IMR-90 (cell line): Measurements from ENCODE around the gene CASK. TPM values are rescaled to one million over a fixed set of nuclear protein-coding genes. Genes with fewer than 3 reads are reported as not detected.

Source experiments
- ATAC-seq: fragments of 200-7000 bp; cut with Tn5 transposase; 2 replicates; pipeline ENCODE4 v1.9.1; 2020; ENCODE audit warnings: low read depth, mild to moderate bottlenecking, moderate library complexity
- BruUV-seq: library from RNA; stranded (reverse); fragments of 400-500 nt; replicated peaks from 2 replicates; lab custom pipeline; 2021; lab: Mats Ljungman, UMichigan
- CTCF ChIA-PET: fragments of 300-600 bp; formaldehyde crosslinking; extraction: SDS; loops from one replicate; lab custom pipeline; 2021; ENCODE audit warnings: antibody characterized with exemption; lab: Yijun Ruan, JAX
- POLR2A ChIA-PET: fragments of 300-600 bp; sonication (Branson Sonifier 250); formaldehyde crosslinking; loops from one replicate; lab custom pipeline; 2022; ENCODE audit warnings: antibody characterized with exemption; ENCODE audit not compliant: unreplicated experiment; lab: Charles Lee
- DNase-seq: peaks from one replicate; pipeline ENCODE4 v3.0.0; 2013
- H2AFZ ChIP-seq: replicated peaks from 2 replicates; pipeline ENCODE3; 2013; ENCODE audit warnings: low read length, mild to moderate bottlenecking; ENCODE audit not compliant: poor library complexity
- H2AK5ac ChIP-seq: 2 replicates; pipeline ENCODE4 v1.6.1; 2013; ENCODE audit warnings: low read depth, low read length, inconsistent platforms
- H2AK9ac ChIP-seq: replicated peaks from 2 replicates; pipeline ENCODE3; 2013; ENCODE audit warnings: mild to moderate bottlenecking, low read depth, low read length, moderate library complexity; ENCODE audit not compliant: poor library complexity
- H2BK120ac ChIP-seq: 2 replicates; pipeline ENCODE4 v1.6.1; 2013; ENCODE audit warnings: low read depth, low read length, inconsistent platforms
- H2BK15ac ChIP-seq: 3 replicates; pipeline ENCODE4 v1.6.1; 2013; ENCODE audit warnings: low read depth, low read length, inconsistent platforms
- H2BK20ac ChIP-seq: 2 replicates; pipeline ENCODE4 v1.6.1; 2013; ENCODE audit warnings: low read depth, mild to moderate bottlenecking, inconsistent platforms, low read length, moderate library complexity
- H2BK5ac ChIP-seq: 2 replicates; pipeline ENCODE4 v1.6.1; 2013; ENCODE audit warnings: mild to moderate bottlenecking, low read depth, low read length, inconsistent platforms; ENCODE audit not compliant: poor library complexity, severe bottlenecking
- H3K14ac ChIP-seq: replicated peaks from 2 replicates; pipeline ENCODE4 v1.6.1; 2013; ENCODE audit warnings: low read depth, low read length, inconsistent platforms
- H3K18ac ChIP-seq: 2 replicates; pipeline ENCODE4 v1.6.1; 2013; ENCODE audit warnings: low read depth, low read length, control low read depth
- H3K23ac ChIP-seq: 2 replicates; pipeline ENCODE4 v1.6.1; 2013; ENCODE audit warnings: low read depth, low read length, inconsistent platforms
- H3K27ac ChIP-seq: 2 replicates; pipeline ENCODE4 v1.5.1; 2013; ENCODE audit warnings: mild to moderate bottlenecking, control low read depth, low read length; ENCODE audit not compliant: insufficient read depth
- H3K27me3 ChIP-seq: 2 replicates; pipeline ENCODE4 v1.6.1; 2013; ENCODE audit warnings: low read length; ENCODE audit not compliant: control insufficient read depth, insufficient read depth
- H3K36me3 ChIP-seq: 2 replicates; pipeline ENCODE4 v1.6.1; 2013; ENCODE audit warnings: low read length, mixed read lengths; ENCODE audit not compliant: control insufficient read depth, insufficient read depth
- H3K4ac ChIP-seq: 2 replicates; pipeline ENCODE4 v1.6.1; 2013; ENCODE audit warnings: low read depth, low read length, inconsistent platforms
- H3K4me1 ChIP-seq: 2 replicates; pipeline ENCODE4 v1.6.1; 2013; ENCODE audit warnings: low read length, mixed read lengths; ENCODE audit not compliant: control insufficient read depth, insufficient read depth
- H3K4me2 ChIP-seq: 2 replicates; pipeline ENCODE4 v1.6.1; 2013; ENCODE audit warnings: low read depth, mild to moderate bottlenecking, control low read depth, low read length, moderate library complexity
- H3K4me3 ChIP-seq: 2 replicates; pipeline ENCODE4 v1.5.1; 2013; ENCODE audit warnings: low read depth, mild to moderate bottlenecking, control low read depth, low read length, moderate library complexity; ENCODE audit not compliant: insufficient read depth
- H3K56ac ChIP-seq: 2 replicates; pipeline ENCODE4 v1.6.1; 2013; ENCODE audit warnings: low read length, inconsistent platforms; ENCODE audit not compliant: insufficient read depth; ENCODE audit errors: extremely low read depth
- H3K79me1 ChIP-seq, 2 experiments: 2 replicates each; pipeline ENCODE4 v1.6.1; 2013; ENCODE audit warnings: low read length in 2 of 2, inconsistent platforms in 1 of 2, low read depth in 1 of 2
- H3K9ac ChIP-seq: 2 replicates; pipeline ENCODE4 v1.6.1; 2013; ENCODE audit warnings: low read depth, low read length, control low read depth
- H3K9me1 ChIP-seq: 2 replicates; pipeline ENCODE4 v1.6.1; 2013; ENCODE audit warnings: low read length, inconsistent platforms; ENCODE audit not compliant: insufficient read depth
- H3K9me3 ChIP-seq: 2 replicates; pipeline ENCODE4 v1.6.1; 2013; ENCODE audit warnings: low read length; ENCODE audit not compliant: control insufficient read depth, insufficient read depth
- H4K20me1 ChIP-seq: 2 replicates; pipeline ENCODE4 v1.6.1; 2013; ENCODE audit warnings: low read length, inconsistent platforms; ENCODE audit not compliant: insufficient read depth
- H4K5ac ChIP-seq: 2 replicates; pipeline ENCODE4 v1.6.1; 2013; ENCODE audit warnings: mild to moderate bottlenecking, low read depth, low read length, control low read depth
- H4K8ac ChIP-seq, 2 experiments: 2 replicates each; pipeline ENCODE4 v1.6.1; 2013; ENCODE audit warnings: low read depth in 2 of 2, low read length in 2 of 2, control low read depth in 1 of 2, inconsistent platforms in 1 of 2
- H4K91ac ChIP-seq: 2 replicates; pipeline ENCODE4 v1.6.1; 2013; ENCODE audit warnings: low read depth, low read length, inconsistent platforms; ENCODE audit not compliant: insufficient read depth
- BHLHE40 ChIP-seq: fragments of 150-350 bp; IDR thresholded peaks from 2 replicates; pipeline ENCODE4 v1.6.1; 2016; ENCODE audit warnings: mild to moderate bottlenecking, low read depth, low read length
- CEBPB ChIP-seq: IDR thresholded peaks from 2 replicates; pipeline ENCODE4 v1.6.1; 2012; ENCODE audit warnings: low read depth, low read length, improper control_type of control experiment
- CHD1 ChIP-seq: IDR thresholded peaks from 2 replicates; pipeline ENCODE4 v1.6.1; 2012; ENCODE audit warnings: low read depth, low read length, improper control_type of control experiment
- CTCF ChIP-seq: conservative IDR thresholded peaks from 2 replicates; pipeline ENCODE4 v1.5.1; 2012; ENCODE audit warnings: mild to moderate bottlenecking, low read depth, low read length, improper control_type of control experiment
- ELK1 ChIP-seq: fragments of 150-350 bp; IDR thresholded peaks from 2 replicates; pipeline ENCODE4 v1.6.1; 2016; ENCODE audit warnings: low read depth, mild to moderate bottlenecking, low read length, moderate library complexity, borderline replicate concordance
- FOS ChIP-seq: fragments of 150-350 bp; IDR thresholded peaks from 2 replicates; pipeline ENCODE4 v1.6.1; 2016; ENCODE audit warnings: low read depth, low read length
- MAFK ChIP-seq: IDR thresholded peaks from 2 replicates; pipeline ENCODE4 v1.6.1; 2012; ENCODE audit warnings: low read depth, low read length, improper control_type of control experiment
- MAZ ChIP-seq: IDR thresholded peaks from 2 replicates; pipeline ENCODE4 v1.6.1; 2012; ENCODE audit warnings: low read depth, mild to moderate bottlenecking, low read length, improper control_type of control experiment, moderate library complexity, borderline replicate concordance
- MXI1 ChIP-seq: IDR thresholded peaks from 2 replicates; pipeline ENCODE4 v1.6.1; 2012; ENCODE audit warnings: low read depth, mild to moderate bottlenecking, low read length, moderate library complexity, borderline replicate concordance
- NFE2L2 ChIP-seq: fragments of 150-350 bp; IDR thresholded peaks from 2 replicates; pipeline ENCODE4 v1.6.1; 2016; ENCODE audit warnings: low read depth, mild to moderate bottlenecking, low read length
- POLR2A ChIP-seq: IDR thresholded peaks from 2 replicates; pipeline ENCODE4 v1.6.1; 2012; ENCODE audit warnings: mild to moderate bottlenecking, low read depth, low read length
- RAD21 ChIP-seq: IDR thresholded peaks from 2 replicates; pipeline ENCODE4 v1.6.1; 2012; ENCODE audit warnings: low read length, improper control_type of control experiment
- RCOR1 ChIP-seq: IDR thresholded peaks from 2 replicates; pipeline ENCODE4 v1.6.1; 2012; ENCODE audit warnings: mild to moderate bottlenecking, low read length, improper control_type of control experiment; ENCODE audit not compliant: insufficient replicate concordance
- RFX5 ChIP-seq: IDR thresholded peaks from 2 replicates; pipeline ENCODE4 v1.8.0; 2012; ENCODE audit warnings: low read depth, mild to moderate bottlenecking, low read length, moderate library complexity
- SMC3 ChIP-seq: fragments of 150-350 bp; IDR thresholded peaks from 2 replicates; pipeline ENCODE4 v1.6.1; 2016; ENCODE audit warnings: low read depth, mild to moderate bottlenecking, antibody characterized with exemption, low read length, moderate library complexity
- USF2 ChIP-seq: fragments of 150-350 bp; IDR thresholded peaks from 2 replicates; pipeline ENCODE4 v1.6.1; 2017; ENCODE audit warnings: mild to moderate bottlenecking, antibody characterized with exemption, low read length, low read depth
- whole genome bisulfite sequencing, 2 experiments: methylation state at CpG; one replicate each; pipeline versions ENCODE4 v1.1.5 to v1.1.7; 2013; ENCODE audit warnings: missing lambda C conversion rate in 2 of 2; ENCODE audit not compliant: insufficient read length in 1 of 2; ENCODE audit errors: extremely low coverage in 2 of 2; 5-methylcytosine and 5-hydroxymethylcytosine counted together
- dilution Hi-C: fragments of 300-500 bp; cut with HindIII; formaldehyde crosslinking; loops from one replicate; pipeline ENCODE4 v1.14.3; 2018; ENCODE audit warnings: low sequenced_read_pairs; ENCODE audit not compliant: unreplicated experiment
- in situ Hi-C: fragments of 300-500 bp; cut with MboI; formaldehyde crosslinking; loops from 3 replicates; pipeline ENCODE4 v1.14.3; 2019; ENCODE audit warnings: low sequenced_read_pairs, inconsistent platforms, mixed read lengths
- intact Hi-C: fragments of 100-400 bp; cut with micrococcal nuclease; formaldehyde crosslinking; loops from 2 replicates; pipeline ENCODE4 v1.10.0; 2022
- polyA plus RNA-seq, 3 experiments: library from polyadenylated mRNA; depleted of rRNA; stranded (reverse); fragments of >200 nt; gene quantifications; 2 replicates each; pipeline ENCODE4 v1.2.3, GENCODE V29; 2012; ENCODE audit warnings: low replicate concordance in 1 of 3
- total RNA-seq: library from RNA; depleted of rRNA; stranded (reverse); fragments of >200 nt; gene quantifications from 2 replicates; pipeline ENCODE4 v1.2.3, GENCODE V29; 2012

The CASK gene
- total and polyA plus RNA-seq, 2 of the 4 experiments (the other 2 are of a cell fraction): 9.4 to 17.7 TPM

- in situ Hi-C loops (no loop called here), dilution Hi-C loops (no loop called here), intact Hi-C loops (no loop called here)
- H3K9ac ChIP-seq: no peak overlapping the region
- no TSS peak for BruUV-seq
- H2AFZ ChIP-seq: no peak overlapping the region
- no peak overlapping the region for H3K4me3 ChIP-seq
- H4K91ac ChIP-seq: no peak overlapping the region
- H3K56ac ChIP-seq: no peak overlapping the region
- no peak overlapping the region for H3K23ac ChIP-seq
- POLR2A ChIA-PET: no interaction called here
- no peak overlapping the region for H4K5ac ChIP-seq
- no peak overlapping the region for H3K4ac ChIP-seq
- H2BK5ac ChIP-seq: no peak overlapping the region
- H2AK9ac ChIP-seq: no peak overlapping the region
- DNase-seq: no peak
- no peaks in the 10 kb centered on the region for H3K79me1 ChIP-seq
- peaks cover 2% of the 10 kb centered on the region; the same call in 1 of the 2 replicates for H3K27me3 ChIP-seq
- no peaks in the 10 kb centered on the region for H4K20me1 ChIP-seq
- H2BK20ac ChIP-seq: no peak overlapping the region
- H3K9me1 ChIP-seq: no peaks in the 10 kb centered on the region
- ATAC-seq: no peak
- no peaks in the 10 kb centered on the region for H3K4me1 ChIP-seq
- no peak overlapping the region for H4K8ac ChIP-seq
- no peak overlapping the region for H3K4me2 ChIP-seq
- CTCF ChIA-PET: interaction anchor here (0.6 to 1.0 kb wide), 2 partner anchors 10 to 80 kb away, joined by 3 read pairs; no protein-coding TSS in a partner anchor
- TF ChIP-seq MXI1 (no peak), POLR2A (no peak), ELK1 (no peak), RFX5 (no peak), RCOR1 (no peak), MAFK (no peak), SMC3 (no peak), NFE2L2 (no peak), FOS (no peak), CTCF (no peak), CEBPB (no peak), CHD1 (no peak), MAZ (no peak), USF2 (no peak), RAD21 (no peak), BHLHE40 (no peak)
- peaks cover 3% of the 10 kb centered on the region; the same call in 1 of the 2 replicates for H3K9me3 ChIP-seq
- no peak overlapping the region for H3K18ac ChIP-seq
- WGBS, 2 experiments: 51% methylated on average over 4 of the region's 6 CpGs; no CpG with 5 or more reads in 1 of the 2 experiments
- H3K27ac ChIP-seq: no peak overlapping the region
- no peak overlapping the region for H2AK5ac ChIP-seq
- H3K14ac ChIP-seq: no peak overlapping the region
- H3K36me3 ChIP-seq: no peaks in the 10 kb centered on the region
- no peak overlapping the region for H2BK15ac ChIP-seq
- no peak overlapping the region for H2BK120ac ChIP-seq
Observed at GRCh38 chrX:41478381-41478911, 444.9 kb downstream of the CASK start.
